ENCODE measurements around the gene NUP50. TPM values are rescaled to one million over a fixed set of nuclear protein-coding genes. Genes with fewer than 3 reads are reported as not detected.
A peak's percentile ranks its signal among the peaks of the same experiment; 100 is the strongest.

Gene NUP50
- total RNA-seq, 1 donor from 2014 or later = 19.8 TPM

GRCh38 chr22:45235101-45235777 lies 71.5 kb downstream of the NUP50 start:
- H3K9me3 ChIP-seq (ENCODE audit: control insufficient read depth in 3 of 3, low read length in 3 of 3) = no peaks in the 10 kb centered on the region
- H3K27me3 ChIP-seq (ENCODE audit: control insufficient read depth in 3 of 3, insufficient read depth in 3 of 3, low read length in 3 of 3) = no peaks in the 10 kb centered on the region
- no peak overlapping the region for H3K27ac ChIP-seq (ENCODE audit: low read depth, low read length)
- no peak overlapping the region for H3K9ac ChIP-seq (ENCODE audit: low read depth in 1 of 3, low read length in 3 of 3)
- H3K4me1 ChIP-seq (ENCODE audit: control insufficient read depth in 3 of 3, insufficient read depth in 3 of 3, low read length in 3 of 3) = peaks cover 12 to 19% (median 14%) of the 10 kb centered on the region in 3 donors
- peaks cover 0 to 4% (median 0%) of the 10 kb centered on the region in 3 donors for H3K36me3 ChIP-seq (ENCODE audit: control insufficient read depth in 3 of 3, insufficient read depth in 3 of 3, low read length in 3 of 3)
- no peak overlapping the region for H3K4me3 ChIP-seq (ENCODE audit: low read length in 3 of 3)

GRCh38 chr22:45235851-45236342 lies 72.2 kb downstream of the NUP50 start:
- no peak overlapping the region for H3K9ac ChIP-seq (ENCODE audit: low read depth in 1 of 3, low read length in 3 of 3)
- no peaks in the 10 kb centered on the region for H3K27me3 ChIP-seq (ENCODE audit: control insufficient read depth in 3 of 3, insufficient read depth in 3 of 3, low read length in 3 of 3)
- no peak overlapping the region for H3K4me3 ChIP-seq (ENCODE audit: low read length in 3 of 3)
- H3K4me1 ChIP-seq (ENCODE audit: control insufficient read depth in 3 of 3, insufficient read depth in 3 of 3, low read length in 3 of 3) = peaks cover 14 to 21% (median 15%) of the 10 kb centered on the region in 3 donors
- peaks cover 0 to 4% (median 0%) of the 10 kb centered on the region in 3 donors for H3K36me3 ChIP-seq (ENCODE audit: control insufficient read depth in 3 of 3, insufficient read depth in 3 of 3, low read length in 3 of 3)
- no peak overlapping the region for H3K27ac ChIP-seq (ENCODE audit: low read depth, low read length)
- H3K9me3 ChIP-seq (ENCODE audit: control insufficient read depth in 3 of 3, low read length in 3 of 3) = no peaks in the 10 kb centered on the region

- Histone ChIP-seq H3K4me3 (ENCODE audit: low read length in 3 of 3) (no peak overlapping the region), H3K36me3 (ENCODE audit: control insufficient read depth in 3 of 3, insufficient read depth in 3 of 3, low read length in 3 of 3) (peaks cover 0 to 4% (median 0%) of the 10 kb centered on the region in 3 donors), H3K4me1 (ENCODE audit: control insufficient read depth in 3 of 3, insufficient read depth in 3 of 3, low read length in 3 of 3) (peaks cover 14 to 26% (median 15%) of the 10 kb centered on the region in 3 donors), H3K9ac (ENCODE audit: low read depth in 1 of 3, low read length in 3 of 3) (no peak overlapping the region), H3K9me3 (ENCODE audit: control insufficient read depth in 3 of 3, low read length in 3 of 3) (no peaks in the 10 kb centered on the region), H3K27ac (ENCODE audit: low read depth, low read length) (no peak overlapping the region), H3K27me3 (ENCODE audit: control insufficient read depth in 3 of 3, insufficient read depth in 3 of 3, low read length in 3 of 3) (no peaks in the 10 kb centered on the region)
These were observed 73.6 kb downstream of the NUP50 start for GRCh38 chr22:45237065-45237990.

Small RNA genes within 50 kb of the gene (small RNA-seq; reads per million reads assigned to genes)
- gene MIR1249 = 0.37 reads per million, percentile 46 among the genes with 10 or more reads in this experiment

Other genes with a start within 250 kb of the NUP50 start
- gene PHF21B, start 153.9 kb upstream of the NUP50 start, total RNA-seq = 1.0 TPM
- gene KIAA0930, start 77.0 kb downstream of the NUP50 start, total RNA-seq = 6.8 TPM
- gene UPK3A, start 121.0 kb downstream of the NUP50 start, total RNA-seq = not detected
- gene FAM118A, start 146.0 kb downstream of the NUP50 start, total RNA-seq = 17.2 TPM
- gene SMC1B, start 249.7 kb downstream of the NUP50 start, total RNA-seq = under 0.01 TPM
- 0.52 TPM for gene RIBC2, start 249.8 kb downstream of the NUP50 start, total RNA-seq

Data from skeletal muscle tissue (tissue), 5 donors.